ENCODE data around the gene CCDC194.

The CCDC194 gene

DNA sequence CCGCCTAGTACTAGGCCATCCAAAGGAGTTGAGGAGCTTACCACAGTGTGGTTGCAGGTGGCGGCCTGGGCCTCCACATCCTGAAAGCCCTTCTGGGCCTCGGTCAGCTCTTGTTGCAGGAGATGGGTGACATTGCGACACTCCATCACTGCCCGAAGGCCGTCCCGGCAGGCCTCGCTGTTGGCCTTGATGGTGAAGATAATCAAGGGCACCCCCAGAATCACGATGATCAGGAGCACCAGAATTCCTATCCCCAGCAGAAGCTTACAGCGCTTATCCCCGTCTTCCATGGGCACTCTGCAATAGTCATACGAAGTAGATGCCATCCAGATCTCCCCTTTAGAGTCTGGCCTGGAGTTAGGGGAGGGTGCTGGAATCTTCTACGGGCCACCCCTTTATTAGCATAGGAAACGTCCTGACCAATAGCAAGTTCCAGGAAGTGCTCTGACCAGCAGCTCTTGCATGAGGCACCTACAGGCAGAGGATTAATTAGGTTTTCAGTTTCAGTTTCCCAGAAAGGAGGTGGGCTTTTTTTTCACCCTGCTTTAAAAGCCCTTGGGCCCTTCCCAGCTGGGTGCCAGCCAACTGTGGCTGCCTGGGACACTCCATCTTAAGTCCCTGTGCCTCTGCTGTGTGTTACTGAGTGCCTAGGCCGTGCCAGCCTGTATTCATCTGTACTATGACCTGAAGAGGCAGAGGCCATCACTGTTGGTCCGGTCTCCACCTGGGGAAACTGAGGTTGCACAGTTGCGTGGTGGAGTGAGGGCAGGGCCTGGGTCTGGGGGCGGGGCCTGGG lies 11.5 kb upstream of the CCDC194 start, which contains the start of gene BST2:
Gene BST2, minus strand, starts transcription at position 381 of the 796 bp plus-strand sequence. Its CDS starts 55 bp downstream, at position 326.
- peak; percentile 88 to 94 for DNase-seq

DNA sequence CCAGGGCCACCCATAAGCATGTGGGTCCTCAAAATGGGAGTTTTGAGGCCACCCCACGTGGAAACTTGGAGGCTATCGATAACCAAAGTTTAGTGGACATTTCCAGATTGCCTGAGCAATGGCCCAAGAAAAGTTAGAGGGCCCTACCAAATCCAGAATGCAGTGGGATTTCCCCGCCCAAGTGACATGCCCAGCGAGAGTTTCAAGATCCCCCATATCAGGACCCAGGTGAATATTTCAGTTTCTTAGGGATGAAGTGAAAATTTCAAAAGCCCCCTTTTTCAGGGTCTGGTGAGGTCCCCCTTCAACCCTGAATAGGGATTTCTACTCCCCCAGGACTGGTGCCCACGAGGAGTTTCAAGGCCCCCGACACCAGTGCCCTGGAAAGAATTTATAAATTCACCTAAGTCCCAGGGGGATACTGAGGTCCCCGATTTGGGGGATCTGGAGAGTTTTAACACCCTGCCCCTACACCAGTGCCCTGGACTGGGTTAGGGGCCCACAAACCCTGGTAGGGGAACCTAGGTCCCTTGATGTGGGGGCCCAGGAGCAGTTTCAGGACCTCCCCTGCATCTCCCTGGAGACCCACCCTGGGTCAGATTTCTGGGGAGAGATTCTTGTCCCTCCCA lies 10.7 kb upstream of the CCDC194 start:
- no peak for DNase-seq

DNA sequence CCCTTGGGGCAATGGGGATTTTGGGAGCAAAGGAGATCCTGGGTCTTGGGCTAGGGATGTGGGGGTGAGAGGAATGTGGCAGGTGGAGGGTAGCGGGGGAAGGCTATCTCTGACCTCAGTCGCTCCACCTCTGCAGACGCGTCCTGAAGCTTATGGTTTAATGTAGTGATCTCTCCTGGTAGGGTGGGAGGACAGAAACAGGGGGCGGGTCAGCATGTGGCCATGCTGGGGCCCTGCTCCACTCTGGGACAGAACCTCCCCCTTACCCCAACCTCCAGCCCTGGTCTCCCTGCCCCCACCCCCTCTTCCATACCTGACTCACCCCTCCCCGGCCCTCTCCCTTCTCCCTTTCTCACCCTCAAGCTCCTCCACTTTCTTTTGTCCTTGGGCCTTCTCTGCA lies 10.0 kb upstream of the CCDC194 start:
- DNase-seq = no peak

DNA sequence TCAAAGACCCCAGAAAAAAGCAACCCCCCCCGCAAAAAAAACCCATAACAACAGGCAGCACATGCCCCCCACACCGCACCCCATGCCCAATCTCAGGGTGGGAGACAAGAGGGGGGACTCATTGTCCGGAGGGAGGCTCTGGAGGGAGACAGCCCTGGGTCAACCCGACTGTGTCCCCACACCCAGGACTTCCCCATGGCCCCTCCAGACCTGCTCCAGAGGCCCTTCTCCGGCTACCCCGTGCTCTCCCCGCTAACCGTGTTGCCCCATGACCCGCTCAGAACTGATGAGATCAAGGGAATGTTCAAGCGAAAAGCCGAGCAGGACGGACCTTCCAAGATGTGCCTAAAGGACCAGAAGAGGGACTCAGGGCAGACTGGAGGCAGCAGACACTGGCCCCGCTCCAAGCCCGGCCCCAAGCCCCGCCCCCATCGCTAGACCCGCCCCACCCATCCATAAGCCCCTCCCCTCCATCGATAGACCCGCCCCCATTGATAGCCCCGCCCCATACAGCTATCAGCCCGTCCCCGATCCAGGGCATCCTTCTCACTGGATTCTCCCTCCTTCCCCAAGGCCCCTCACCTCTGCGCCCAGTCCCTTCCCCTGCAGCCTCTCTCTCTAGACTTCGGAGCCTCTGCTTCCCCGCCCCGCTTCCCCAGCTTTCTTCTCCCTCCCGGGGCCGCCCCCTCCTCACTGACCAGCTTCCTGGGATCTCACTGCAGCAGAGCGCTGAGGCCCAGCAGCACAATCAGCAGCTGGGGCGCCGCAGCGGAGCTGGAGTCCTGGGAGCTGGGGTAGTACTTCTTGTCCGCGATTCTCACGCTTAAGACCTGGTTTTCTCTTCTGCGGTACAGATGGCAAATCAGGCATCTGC lies 9.2 kb upstream of the CCDC194 start:
- no peak for DNase-seq

DNA sequence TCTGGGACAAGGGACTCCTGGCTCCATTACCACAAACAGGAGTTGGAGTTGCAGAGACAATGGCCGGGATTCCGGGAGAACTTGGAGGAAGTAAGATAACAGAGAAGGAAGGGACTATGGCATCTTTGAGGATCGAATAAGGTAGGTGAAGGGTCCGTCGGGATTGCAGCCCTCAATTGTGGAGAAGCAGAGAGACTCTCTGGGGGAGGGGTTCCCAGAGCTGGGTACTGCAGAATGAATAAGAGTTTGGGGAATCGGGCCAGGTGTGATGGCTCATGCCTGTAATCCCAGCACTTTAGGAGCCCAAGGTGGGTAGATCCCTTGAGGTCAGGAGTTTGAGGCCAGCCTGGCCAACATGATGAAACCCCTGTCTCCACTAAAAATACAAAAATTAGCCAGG lies 7.6 kb upstream of the CCDC194 start:
- DNase-seq = no peak

DNA sequence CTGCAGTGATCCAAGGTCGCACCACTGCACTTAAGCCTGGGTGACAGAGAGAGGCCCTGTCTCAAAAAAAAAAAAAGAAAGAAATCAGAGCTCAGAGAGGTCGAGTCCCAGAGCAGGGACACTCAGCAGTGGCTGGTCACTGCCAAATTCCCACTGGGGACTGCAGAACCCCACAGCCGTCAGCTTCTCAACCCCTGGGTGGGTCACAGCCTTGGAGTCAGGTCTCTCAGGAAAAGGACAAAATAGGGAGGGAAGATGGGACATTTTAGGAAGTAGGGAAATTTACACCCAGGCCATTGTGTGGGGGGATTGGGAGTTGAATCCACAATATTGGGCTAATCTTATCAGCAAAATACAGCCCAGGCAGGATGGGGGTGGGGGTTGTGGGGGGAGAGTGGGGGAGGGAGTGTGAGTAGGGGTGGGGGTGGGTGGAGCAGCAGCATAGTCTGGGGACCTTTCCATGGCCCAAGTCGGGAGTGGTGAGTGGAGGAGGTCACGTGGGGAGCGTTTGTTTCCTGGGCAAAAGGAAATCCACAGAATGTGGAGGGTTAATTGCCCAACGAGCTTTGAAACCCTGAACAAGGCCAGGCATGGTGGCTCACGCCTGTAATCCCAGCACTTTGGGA lies 5.0 kb upstream of the CCDC194 start:
- no peak for DNase-seq

DNA sequence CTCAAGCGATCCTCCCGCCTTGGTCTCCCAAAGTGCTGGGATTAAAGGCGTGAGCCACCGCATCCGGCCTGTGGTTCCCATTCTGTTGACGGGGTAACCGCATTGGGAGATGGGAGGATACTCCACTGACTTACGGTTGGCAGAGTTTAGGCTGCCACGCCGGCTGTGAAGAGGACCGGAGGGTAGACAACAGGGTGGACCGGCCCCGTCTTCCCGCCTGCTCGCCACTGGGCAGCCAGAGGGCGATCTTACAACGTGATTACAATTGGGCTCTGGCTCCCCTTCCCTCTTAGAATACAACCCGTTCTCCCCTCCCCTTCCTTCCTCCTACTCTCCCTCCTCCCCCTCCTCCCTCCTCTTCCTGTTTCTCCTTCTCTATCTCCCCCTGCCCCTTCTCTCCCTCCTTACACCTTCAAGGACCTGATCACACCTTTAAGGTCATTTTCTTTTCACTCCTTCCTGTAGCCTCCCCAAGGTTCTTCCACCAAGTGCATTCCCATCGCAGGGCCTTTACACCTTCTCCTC lies 957 bp upstream of the CCDC194 start:
- DNase-seq = peak; percentile 58 to 66

DNA sequence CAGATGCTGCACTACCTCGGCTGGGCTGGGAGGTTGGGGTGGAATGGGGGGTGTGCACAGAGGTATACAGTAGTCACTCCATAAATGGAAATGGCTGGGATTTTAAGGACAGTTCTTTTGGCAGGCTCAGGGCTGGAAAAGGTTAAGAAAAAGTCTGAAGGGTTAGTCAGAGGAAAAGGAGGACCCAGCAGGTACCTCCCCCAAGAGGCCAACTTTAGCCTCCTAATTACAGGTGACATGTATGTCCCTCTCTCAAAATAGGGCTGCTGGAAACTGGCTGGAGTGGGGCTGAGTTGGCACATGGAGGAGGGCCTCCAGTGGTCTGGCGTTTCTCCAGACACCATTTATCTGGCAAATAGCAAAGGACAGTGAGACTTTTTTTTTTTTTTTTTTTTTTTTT lies 994 bp downstream of the CCDC194 start:
- DNase-seq = no peak

DNA sequence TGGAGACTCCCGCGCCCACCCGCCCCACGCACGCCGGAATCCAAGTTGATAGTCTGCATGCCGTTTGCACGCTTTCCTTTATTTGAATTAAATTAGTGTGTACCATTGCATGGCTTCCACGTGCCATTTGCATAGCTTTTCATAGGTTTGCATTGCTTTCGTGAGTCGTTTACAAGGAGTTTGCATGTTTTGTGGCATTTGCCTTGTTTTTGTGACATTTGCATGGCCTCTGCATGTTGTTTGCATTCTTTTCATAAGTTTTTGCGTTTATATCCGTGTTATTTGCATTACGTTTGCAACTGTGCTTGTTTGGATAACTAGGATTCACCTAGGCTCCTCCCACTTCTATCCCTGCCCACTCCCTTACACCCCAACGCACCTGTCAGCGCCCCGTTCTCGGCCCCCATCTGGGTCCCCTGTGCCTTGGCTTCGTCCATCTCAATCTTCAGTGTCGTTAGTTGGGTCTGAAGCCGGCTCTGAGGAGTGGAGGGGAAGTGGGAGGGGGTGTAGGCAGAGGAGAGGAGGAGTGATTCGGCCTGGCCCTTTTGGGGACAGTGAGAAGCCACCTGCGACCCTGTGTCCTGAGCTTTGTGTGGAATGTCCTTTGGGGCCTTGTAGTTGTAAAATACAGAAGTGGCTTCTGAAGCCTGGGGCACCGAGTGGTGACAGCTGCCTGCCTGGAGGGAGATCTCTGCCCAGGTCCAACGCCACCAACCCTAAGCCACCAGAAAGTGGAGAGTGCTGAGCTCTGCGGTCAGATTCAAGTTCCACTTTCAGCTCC lies 2.4 kb downstream of the CCDC194 start:
- peak; percentile 40 to 50 for DNase-seq

DNA sequence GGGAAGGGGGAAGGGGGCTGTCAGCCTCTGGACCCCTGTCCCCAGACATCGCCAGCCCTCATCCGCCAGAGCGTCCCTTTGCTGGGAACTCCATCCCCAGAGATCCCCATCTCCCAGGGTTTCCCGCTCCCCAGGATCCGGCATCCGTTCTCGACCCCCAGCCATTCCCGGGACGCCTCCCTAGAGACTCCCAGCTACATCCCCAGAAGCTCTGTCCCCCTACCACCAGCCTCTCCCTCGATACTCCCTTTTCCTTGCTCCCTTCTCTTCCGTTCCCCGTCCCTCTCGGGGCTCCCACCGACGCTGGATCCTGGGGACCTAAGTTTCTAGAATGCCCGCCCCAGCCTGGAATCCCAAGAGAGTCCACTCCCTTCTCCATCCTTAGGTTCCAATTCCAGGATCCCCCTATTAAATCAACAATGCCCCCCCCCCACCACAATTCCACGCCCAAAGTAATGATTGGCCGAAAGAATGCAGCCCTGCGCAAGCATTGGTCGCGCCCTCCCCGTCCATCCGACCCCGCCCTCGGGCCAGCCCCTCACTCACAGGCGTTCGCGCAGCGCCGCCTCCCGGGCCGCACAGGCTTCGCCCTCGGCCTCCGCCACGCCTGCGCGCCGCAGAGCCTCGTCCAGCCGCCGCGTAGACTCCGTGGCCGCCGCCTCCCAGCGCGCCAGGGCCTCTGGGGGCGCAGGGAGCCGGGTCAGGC lies 3.2 kb downstream of the CCDC194 start:
- peak; percentile 72 to 81 for DNase-seq

DNA sequence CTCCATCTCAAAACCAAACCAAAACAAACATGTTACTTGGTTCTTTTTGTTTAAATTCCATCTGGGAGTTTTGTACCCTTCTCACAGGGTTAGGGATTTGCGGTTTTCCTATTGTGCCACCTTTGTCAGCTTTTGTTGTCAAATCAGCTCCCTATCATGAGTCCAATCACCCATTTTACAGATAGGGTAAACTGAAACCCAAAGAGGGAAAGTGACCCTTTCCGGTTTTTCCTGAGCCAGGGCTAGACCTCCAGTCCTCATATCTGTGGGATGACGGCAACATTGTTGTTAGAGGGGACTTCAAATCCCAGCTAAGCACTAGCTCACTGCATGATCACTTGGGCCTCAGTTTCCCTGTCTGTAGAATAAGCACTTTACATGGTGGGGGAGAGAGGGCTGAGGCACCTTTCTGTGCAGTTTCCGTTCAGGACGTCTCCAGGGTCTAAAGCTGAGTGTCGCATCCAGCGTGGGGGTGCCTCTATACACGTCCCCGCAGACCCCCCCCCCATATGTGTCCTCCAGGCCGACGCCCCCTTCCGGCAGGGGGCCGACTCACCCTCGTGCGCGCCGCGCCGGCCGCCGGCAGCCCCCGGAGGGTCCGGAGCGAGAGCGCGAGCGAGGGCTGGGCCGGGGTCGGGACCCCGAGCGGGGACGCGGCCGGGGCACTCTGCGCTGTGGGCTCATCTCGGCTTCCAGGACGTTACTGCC lies 3.9 kb downstream of the CCDC194 start:
- DNase-seq = no peak

DNA sequence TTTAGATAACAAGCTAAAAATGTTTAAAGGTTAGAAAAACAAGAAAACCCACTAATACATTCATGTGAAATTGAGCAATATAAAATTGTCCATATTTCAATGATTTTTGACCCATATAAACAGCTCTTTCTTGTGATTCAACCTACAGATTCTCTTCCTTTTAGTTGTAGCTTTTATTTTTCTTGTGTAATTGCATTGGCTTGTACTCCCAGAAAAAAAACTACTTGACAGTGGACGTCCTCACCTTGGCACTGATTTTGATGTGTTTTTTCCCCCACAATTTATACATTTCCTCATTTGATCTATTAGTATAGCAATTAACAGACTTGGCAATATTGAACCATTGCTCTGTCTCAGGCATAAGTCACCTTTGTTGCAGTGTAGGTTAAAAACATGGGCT lies 4.7 kb downstream of the CCDC194 start:
- DNase-seq = no peak

DNA sequence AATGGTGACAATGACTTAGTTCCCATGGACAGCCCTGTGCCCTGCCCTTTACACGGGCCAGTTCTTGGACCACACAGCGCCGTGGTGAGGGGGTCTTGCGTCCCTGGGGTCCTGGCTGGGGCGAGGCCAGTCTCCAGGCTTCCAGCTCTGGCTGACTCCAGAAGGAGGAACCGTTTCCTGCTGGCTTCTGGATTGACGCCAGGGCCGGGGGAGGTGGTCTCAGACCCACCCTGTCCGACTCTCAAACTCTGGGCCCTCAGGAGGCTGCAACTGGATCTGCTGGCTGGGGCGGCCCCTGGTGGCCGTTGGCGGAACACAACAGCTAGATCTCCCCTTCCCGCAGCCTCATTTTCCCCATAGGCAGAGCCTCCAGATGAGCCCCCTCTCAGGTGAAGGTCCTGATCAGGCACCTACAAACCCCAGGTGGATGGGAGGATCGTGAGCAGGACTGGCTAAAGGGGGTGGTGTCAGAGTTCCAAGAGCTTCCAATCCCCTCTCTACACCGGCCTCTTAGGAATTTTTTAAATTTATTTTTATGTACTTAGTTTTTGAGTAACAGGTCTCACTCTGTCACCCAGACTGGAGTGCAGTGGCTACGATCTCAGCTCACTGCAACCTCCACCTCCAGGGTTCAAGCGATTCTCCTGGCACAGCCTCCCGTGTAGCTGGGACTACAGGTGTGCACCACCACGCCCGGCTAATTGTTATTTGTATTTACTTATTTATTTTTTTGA lies 8.0 kb downstream of the CCDC194 start:
- DNase-seq = peak; percentile 10 to 19

DNA sequence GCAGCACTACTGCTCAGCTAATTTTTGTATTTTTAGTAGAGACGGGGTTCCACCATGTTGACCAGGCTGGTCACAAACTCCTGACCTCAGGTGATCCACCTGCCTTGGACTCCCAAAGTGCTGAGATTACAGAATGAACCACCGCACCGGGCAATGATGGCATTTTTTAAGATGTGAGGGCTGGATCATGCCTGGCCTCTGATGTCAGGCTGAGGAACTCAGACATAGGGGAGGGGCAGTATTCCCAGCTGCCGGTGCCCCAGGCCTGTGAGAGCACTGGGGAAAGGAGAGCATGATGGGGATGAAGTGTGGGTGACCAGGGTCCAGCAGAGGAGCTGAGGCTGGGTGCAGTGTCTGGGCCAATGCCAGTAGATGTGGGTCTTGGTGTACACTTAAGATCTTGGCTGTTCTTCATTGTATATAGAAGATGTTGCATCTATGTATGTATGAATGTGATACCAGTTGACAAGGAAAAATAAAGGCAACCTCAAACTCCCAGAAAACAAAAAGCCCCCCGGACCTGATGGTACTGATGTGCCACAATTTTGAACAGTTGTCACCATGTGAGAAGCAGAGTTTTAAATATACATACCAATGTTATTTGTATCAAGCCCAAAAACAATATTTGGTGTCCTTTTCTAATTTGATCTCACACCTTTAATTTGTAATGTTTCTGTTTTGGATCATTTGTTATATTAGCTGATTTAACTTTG lies 13.4 kb downstream of the CCDC194 start:
- DNase-seq = no peak

DNA sequence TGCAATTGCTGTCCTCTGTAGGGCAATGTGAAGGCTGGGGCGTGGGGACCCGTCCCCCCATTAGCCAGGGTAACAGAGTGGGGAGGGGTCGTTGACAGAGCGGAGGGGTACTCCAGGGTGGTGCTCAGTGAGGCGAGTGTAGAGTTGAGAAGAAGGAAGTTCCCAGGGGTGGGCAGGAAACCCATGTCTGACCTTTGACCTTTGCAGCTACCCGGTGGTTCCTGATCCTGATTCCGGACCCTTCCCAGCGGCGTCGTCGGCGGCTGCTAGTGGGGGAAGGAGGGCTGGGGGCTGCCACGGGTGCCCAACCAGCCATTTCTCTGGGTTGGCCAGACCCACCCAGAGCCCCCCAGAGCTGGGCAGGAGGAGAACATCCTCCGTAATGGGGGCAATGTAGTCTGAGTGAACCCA lies 14.8 kb downstream of the CCDC194 start:
- DNase-seq = no peak

DNA sequence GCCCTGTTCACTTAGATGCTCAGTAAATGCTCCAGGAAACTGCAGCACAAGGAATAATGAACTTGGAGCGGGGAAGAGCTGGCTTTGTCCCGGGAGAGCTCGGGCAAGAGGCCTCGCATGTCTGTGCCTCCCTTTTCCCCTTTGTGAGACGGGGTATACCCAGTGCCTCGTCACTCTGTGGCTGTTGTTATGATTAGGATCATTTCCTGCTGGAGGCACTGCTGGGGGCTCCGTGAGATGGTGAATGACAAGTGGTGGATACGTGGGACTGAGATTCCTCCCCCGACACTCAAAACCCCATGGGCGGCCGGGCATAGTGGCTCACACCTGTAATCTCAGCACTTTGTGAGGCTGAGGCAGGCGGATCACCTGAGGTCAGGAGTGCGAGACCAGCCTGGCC lies 15.7 kb downstream of the CCDC194 start:
- DNase-seq = no peak

DNA sequence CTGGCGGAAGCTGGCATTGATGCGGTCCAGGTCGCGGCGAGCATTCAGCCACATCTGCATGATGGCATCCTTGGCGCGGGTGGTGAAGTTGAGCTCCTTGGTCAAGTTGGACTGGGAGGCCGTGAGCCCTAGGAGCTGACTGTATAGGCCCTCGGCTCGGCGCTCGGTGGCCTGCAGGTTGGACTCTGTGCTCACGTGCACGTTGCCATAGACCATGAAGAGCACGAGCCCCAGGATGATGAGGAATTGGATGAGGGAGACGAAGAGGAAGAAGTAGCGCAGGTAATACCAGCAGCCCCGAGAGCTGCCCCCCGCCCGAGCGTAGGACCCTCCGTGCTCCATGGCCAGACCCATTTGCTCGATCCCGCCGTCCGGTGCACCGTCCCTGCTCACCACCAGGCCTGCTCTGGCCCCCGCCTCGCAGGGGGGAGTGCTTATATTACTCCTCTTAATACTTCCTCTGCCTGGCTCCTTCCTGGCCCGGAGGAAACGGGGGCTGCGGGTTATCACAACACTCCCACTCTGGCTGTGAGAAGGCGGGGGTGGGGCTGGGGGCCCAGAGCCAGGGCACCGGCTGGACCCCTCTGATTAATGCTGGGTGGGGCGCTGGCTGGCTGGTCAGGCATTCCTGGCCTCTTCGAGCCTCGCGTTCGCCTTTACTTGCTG lies 16.9 kb downstream of the CCDC194 start, which contains the start of gene PLVAP:
Gene PLVAP, minus strand, starts transcription at position 408 of the 666 bp plus-strand sequence. Its CDS starts 54 bp downstream, at position 354.
- no peak for DNase-seq

DNA sequence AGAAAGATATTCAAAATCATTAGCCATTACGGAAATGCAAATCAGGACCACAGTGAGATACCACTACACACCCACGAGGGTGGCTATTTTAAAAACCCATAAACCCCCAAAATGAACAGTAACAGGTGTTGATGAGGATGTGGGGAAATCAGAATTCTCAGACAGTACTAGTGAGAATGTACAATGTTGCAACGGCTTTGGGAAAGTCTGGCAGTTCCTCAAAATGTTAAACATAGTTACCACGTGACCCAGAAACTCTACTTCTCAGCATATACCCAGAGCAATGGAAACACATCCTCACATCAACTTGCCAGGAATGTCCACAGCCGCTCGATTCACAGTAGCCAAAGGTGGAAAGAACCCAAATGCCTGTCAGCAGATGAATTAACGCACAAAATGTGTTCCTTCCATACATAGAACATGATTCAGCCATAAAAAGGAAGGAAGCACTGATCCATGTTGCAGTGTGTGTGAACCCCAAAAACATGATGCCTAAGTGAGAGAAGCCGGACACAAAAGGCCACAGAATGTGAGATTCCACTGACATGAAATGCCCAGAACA lies 23.9 kb downstream of the CCDC194 start:
- DNase-seq = peak; percentile 79 to 80
